SK-N-DZ (cell line): ENCODE data around the gene NPIPA1.
"Not testable (repeated sequence)": the region's sequence is repeated elsewhere in the genome, so short reads cannot be mapped to it uniquely, and the experiment has no call there.

Source experiments
- DNase-seq: peaks from one replicate; pipeline ENCODE4 v3.0.0-alpha.2; 2015; ENCODE audit warnings: low spot score

NPIPA1 gene

GRCh38 chr16:14930246-14930645 lies 7.0 kb upstream of the NPIPA1 start:
- not testable (repeated sequence) for DNase-seq

DNA sequence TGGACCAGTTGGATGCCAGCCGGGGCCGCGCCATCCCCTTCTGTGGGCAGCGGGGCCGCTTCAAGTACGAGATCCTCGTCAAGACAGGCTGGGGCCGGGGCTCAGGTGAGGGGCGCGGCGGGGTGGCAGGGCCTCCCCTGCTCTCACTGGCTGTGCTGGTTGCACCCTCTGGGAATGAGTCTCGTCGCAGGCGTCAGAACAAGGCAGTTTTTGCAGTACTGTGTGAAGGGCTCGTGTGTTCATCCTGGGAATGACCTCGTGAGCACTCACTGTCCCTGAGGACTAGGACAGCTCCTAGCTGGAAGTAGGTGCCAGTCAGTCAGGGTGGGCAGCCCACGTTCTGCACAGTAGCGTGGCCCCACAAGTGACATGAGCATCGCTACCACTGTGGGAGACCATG lies 6.3 kb upstream of the NPIPA1 start:
- DNase-seq, result not testable (repeated sequence)

DNA sequence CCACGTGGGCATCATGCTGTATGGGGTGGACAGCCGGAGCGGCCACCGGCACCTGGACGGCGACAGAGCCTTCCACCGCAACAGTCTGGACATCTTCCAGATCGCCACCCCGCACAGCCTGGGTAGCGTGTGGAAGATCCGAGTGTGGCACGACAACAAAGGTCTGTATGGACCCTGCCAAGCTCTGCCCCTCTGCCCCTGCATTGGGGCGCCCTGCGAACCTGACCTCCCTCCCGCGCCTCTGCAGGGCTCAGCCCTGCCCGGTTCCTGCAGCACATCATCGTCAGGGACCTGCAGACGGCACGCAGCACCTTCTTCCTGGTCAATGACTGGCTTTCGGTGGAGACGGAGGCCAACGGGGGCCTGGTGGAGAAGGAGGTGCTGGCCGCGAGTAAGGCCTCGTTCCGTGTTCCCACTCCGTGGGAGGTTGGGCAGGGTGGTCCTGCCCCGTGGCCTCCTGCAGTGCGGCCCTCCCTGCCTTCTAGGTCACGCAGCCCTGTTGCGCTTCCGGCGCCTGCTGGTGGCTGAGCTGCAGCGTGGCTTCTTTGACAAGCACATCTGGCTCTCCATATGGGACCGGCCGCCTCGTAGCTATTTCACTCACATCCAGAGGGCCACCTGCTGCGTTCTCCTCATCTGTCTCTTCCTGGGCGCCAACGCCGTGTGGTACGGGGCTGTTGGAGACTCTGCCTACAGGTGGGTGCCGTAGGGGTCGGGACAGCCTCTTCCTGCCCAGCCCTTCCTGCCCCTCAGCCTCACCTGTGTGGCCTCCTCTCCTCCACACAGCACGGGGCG lies 4.5 kb upstream of the NPIPA1 start:
- DNase-seq, result not testable (repeated sequence)

GRCh38 chr16:14937994-14938393 lies 751 bp downstream of the NPIPA1 start:
- DNase-seq, result not testable (repeated sequence)

- not testable (repeated sequence) for DNase-seq
These were observed 5.4 kb downstream of the NPIPA1 start for GRCh38 chr16:14942686-14943085.

- no peak for DNase-seq
These were observed 18.4 kb downstream of the NPIPA1 start for GRCh38 chr16:14955546-14956231.

DNA sequence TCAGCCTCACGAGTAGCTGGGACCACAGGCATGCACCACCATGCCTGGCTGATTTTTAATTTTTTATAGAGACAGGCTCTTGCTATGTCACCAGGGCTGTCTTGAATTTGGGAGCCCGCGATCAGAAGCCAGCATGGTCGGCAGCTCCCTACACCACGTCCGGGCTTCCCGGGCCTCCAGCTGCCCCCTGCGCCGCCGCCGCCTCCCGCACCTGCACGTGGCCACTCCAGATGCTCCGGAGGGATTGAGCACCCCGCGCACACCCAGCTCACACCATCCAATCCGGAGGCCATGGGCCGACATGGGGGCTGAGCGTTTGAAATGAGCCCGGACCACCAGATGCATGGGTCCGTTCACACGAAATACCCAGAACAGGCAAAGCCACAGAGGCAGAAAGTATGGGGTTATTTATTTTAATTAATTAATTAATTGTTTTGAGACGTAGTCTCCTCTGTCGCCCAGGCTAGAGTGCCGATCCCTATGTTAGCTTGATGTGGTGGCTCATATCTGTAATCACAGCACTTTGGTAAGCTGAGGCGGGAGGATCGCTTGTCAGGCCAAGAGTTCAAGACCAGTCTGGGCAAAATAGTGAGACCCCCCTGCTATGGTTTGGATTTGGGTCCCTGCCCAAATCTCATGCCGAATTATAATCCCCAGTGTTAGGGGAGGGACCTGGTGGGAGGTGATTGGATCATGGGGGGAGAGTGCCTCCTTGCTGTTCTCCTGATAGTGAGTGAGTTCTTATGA lies 20.5 kb downstream of the NPIPA1 start:
- DNase-seq, result no peak

- DNase-seq, result no peak
These were observed 21.0 kb downstream of the NPIPA1 start for GRCh38 chr16:14958323-14958600.

DNA sequence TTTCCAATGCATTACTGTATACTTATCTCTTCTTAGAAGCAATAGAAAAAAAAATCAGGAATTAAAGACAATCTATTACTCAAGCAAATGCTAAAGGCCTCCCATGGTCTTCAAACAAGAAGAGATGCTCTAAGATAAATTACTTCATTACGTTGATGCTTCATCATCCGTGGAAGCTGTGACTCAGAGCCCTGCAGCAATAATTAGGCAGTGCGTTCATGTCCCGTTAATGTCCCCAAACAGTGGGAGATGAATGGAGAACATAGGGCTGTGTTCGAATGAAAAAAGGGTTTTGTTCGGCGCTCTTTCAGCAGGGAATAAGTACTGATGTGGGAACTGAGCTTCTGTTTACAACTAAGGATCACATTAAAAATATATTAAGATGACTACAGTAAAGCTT lies 21.7 kb downstream of the NPIPA1 start:
- DNase-seq, result no peak

DNA sequence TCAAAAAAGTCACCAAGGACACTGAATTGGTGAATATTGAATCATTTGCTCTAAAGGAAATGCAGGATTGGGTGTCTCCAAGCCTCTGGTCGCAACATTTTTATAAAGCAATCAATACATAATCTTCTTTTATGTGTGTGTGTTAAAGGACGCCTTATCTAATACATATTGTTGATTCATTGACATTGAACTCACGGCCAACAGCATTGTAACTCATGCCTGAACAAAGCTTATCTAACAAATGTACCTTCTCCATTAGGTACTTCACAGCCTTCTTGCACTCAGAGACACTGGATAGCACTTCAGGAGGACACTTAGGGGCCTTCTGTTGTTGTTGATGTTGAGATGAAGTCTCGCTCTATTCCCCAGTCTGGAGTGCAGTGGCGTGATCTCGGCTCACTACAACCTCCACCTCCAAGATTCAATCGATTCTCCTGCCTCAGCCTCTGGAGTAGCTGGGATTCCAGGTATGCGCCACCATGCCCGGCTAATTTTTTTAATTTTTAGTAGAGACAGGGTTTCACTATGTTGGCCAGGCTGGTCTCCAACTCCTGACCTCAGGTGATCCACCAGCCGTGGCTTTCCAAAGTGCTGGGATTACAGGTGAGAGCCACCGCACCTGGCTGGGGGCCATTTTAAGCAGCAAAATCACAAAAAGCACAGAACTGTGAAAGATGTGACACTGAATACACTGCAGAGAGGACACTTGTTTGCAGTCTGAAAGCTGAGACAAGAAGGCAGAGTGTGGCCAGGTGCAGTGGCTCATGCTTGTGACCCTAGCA lies 24.4 kb downstream of the NPIPA1 start:
- no peak for DNase-seq

DNA sequence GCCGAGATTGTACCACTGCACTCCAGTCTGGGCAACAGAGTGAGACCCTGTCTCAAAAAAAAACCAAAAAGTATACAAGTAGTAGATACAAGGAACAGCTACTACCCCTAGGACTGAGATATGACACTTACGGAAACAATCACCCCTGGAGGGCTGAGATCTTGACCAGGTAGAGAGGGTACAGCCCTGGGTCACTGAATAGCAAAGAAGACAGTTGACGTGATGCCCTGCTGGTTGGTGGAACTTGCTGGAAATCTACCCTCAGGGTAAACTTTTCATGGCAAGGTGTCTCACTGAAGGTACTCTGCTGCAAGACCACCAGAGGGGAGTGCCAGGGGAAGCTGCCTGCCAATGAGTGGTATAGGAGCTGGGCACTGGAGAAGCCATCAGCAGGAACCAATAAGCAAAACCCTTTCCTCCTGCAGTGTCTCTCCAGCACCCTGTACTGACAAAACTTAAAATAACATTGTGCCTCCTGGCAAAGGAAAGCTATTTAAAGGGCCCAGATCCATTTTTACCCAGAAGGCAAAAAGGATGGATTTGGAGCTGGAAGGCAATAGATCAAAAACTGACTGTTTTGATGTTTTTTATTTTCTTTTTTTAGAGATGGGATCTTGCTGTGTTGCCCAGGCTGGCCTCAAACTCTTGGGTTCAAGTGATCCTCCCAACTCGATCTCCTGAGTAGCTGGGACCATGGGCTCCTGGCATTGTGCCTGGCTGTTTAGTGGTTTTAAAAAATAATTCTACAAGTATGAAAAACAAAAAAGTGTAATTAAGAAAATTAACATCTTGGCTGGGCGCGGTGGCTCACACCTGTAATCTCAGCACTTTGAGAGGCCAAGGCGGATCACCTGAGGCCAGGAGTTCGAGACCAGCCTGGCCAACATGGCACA lies 26.3 kb downstream of the NPIPA1 start:
- no peak for DNase-seq

DNA sequence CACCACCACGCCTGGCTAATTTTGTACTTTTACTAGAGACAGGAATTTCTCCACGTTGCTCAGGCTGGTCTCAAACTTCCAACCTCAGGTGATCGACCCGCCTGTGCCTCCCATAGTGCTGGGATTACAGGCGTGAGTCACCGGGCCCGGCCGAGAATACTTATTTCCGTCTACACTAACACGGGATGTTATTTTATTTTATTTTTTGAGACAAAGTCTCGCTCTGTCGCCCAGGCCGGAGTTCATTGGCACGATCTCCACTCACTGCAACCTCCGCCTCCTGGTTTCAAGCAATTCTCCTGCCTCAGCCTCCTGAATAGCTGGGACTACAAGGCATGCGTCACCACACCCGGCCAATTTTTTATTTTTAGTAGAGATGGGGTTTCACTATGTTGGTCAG lies 28.1 kb downstream of the NPIPA1 start:
- no peak for DNase-seq

DNA sequence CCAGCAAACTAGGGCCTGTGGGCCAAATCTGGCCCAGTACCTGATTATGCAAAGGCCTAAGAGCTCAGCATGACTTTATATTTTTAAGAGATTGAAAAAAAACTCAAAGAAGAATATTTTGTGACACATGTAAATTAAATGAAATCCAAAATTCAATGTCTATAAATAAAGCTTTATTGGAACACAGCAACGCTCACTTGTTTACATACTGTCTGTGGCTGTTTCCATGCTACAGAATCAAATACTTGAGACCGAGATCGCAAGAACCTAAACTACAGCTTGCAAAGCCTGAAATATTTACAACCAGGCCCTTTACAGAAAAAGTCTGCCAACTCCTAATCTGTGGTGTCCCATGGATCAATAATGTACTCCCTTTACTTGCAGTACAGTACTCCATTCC lies 32.6 kb downstream of the NPIPA1 start:
- DNase-seq, result not testable (repeated sequence)

GRCh38 chr16:14971621-14972228 lies 34.5 kb downstream of the NPIPA1 start:
- not testable (repeated sequence) for DNase-seq

- DNase-seq, result not testable (repeated sequence)
These were observed 36.6 kb downstream of the NPIPA1 start for GRCh38 chr16:14973785-14974322.

GRCh38 chr16:14974331-14974655 lies 37.0 kb downstream of the NPIPA1 start:
- DNase-seq, result peak; percentile 81

GRCh38 chr16:14974656-14975417 lies 37.6 kb downstream of the NPIPA1 start, which contains the start of gene PDXDC1:
Gene PDXDC1, plus strand, starts transcription at chr16:14975026. Its CDS starts 174 bp downstream, at chr16:14975200.
- DNase-seq, result peak; percentile 93

- not testable (repeated sequence) for DNase-seq
These were observed 38.4 kb downstream of the NPIPA1 start for GRCh38 chr16:14975418-14976194.
